Measurements from ENCODE around the gene PROM2. TPM values are rescaled to one million over a fixed set of nuclear protein-coding genes. Genes with fewer than 3 reads are reported as not detected.
"Not testable (repeated sequence)": the region's sequence is repeated elsewhere in the genome, so short reads cannot be mapped to it uniquely, and the experiment has no call there.

PROM2 gene
- total RNA-seq, 1 experiment from 2014 or later = 0.17 TPM

- DNase-seq (ENCODE audit: low read depth) = peak; percentile 0
Observed at GRCh38 chr2:95268211-95269035, 5.8 kb upstream of the PROM2 start.

GRCh38 chr2:95269036-95269680, 5.1 kb upstream of the PROM2 start:
- DNase-seq (ENCODE audit: low read depth) = peak; percentile 0

GRCh38 chr2:95269745-95270144, 4.5 kb upstream of the PROM2 start:
- DNase-seq (ENCODE audit: low read depth) = not testable (repeated sequence)

GRCh38 chr2:95270541-95271081, 3.6 kb upstream of the PROM2 start:
- peak; percentile 0 for DNase-seq (ENCODE audit: low read depth)

GRCh38 chr2:95271381-95271971, 2.8 kb upstream of the PROM2 start:
- no peak for DNase-seq (ENCODE audit: low read depth)

GRCh38 chr2:95272299-95272751, 1.9 kb upstream of the PROM2 start:
- DNase-seq (ENCODE audit: low read depth) = no peak

GRCh38 chr2:95272781-95273180, 1.5 kb upstream of the PROM2 start:
- no peak for DNase-seq (ENCODE audit: low read depth)

GRCh38 chr2:95273566-95274290, 521 bp upstream of the PROM2 start:
- DNase-seq (ENCODE audit: low read depth) = no peak

- no peak for DNase-seq (ENCODE audit: low read depth)
Observed at GRCh38 chr2:95275151-95275515, 884 bp downstream of the PROM2 start.

- no peak for DNase-seq (ENCODE audit: low read depth)
Observed at GRCh38 chr2:95275601-95276243, 1.5 kb downstream of the PROM2 start.

- no peak for DNase-seq (ENCODE audit: low read depth)
Observed at GRCh38 chr2:95276244-95276887, 2.1 kb downstream of the PROM2 start.

GRCh38 chr2:95276888-95277245, 2.6 kb downstream of the PROM2 start:
- DNase-seq (ENCODE audit: low read depth) = no peak

- peak; percentile 54 for DNase-seq (ENCODE audit: low read depth)
Observed at GRCh38 chr2:95277246-95277906, 3.1 kb downstream of the PROM2 start.

- DNase-seq (ENCODE audit: low read depth) = peak; percentile 93
Observed at GRCh38 chr2:95278051-95278471, 3.8 kb downstream of the PROM2 start.

- DNase-seq (ENCODE audit: low read depth) = no peak
Observed at GRCh38 chr2:95278637-95279225, 4.5 kb downstream of the PROM2 start.

- no peak for DNase-seq (ENCODE audit: low read depth)
Observed at GRCh38 chr2:95279435-95280035, 5.3 kb downstream of the PROM2 start.

- no peak for DNase-seq (ENCODE audit: low read depth)
Observed at GRCh38 chr2:95281071-95281470, 6.8 kb downstream of the PROM2 start.

GRCh38 chr2:95281786-95282185, 7.5 kb downstream of the PROM2 start:
- no peak for DNase-seq (ENCODE audit: low read depth)

GRCh38 chr2:95282458-95282857, 8.2 kb downstream of the PROM2 start:
- DNase-seq (ENCODE audit: low read depth) = no peak

- DNase-seq (ENCODE audit: low read depth) = no peak
Observed at GRCh38 chr2:95283562-95283961, 9.3 kb downstream of the PROM2 start.

Data from Daoy (cell line).